GM19035 (cell line): ENCODE data around the gene CACNG4.

Experiments
- ATAC-seq: cut with Tn5 transposase; IDR thresholded peaks from one replicate; pipeline ENCODE4 v1.9.1; 2021; ENCODE audit not compliant: unreplicated experiment

The CACNG4 gene

DNA sequence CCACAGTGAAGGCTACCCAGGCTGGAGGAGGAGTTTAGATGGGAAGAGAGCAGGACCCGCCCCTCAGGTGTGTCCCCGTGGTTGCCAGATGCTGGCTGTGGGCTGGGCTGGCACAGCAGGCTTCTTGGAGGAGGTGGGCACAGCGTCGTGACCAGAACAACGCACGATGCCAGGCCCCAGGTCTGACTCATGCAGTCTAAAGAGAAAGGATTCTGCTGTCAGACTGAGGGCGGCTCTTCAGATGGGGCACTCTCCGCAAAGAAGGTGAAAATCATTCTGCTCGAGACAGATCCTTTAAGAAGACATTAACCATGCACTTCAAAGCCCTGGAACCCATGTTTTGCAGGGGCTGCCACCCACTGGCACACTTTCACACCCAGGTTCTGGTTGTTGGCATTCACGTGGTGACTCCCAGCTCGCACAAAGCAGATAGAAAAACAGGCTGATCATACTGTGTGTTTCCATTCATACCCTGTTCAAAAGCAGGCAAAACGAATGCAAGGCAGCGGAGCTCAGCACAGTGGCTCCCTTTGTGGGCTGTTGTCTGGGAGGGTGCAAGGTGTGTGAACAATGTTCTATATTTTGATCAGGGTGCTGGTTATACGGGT is 19.0 kb downstream of the CACNG4 start:
- no peak for ATAC-seq

DNA sequence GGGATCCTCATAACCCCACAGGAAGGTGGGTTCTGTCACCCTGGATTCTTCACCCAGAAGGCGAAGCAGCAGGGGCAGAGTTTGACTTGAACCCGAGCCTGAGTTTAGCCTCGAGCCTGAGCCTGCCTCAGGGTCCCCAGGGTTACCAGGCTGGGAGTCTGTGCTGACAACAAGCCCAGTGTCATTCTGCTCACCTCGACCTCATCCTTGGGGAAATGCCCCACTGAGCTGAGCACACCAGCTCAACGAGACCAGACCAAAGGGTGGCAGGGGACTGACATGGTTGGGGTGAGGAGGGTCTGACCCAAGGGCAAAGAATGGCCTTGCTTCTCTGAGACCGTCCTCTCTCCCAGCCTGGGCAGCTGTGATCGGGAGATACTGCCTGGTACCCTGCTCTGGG is 20.2 kb downstream of the CACNG4 start:
- no peak for ATAC-seq

- ATAC-seq, result no peak
These were observed 21.1 kb downstream of the CACNG4 start for GRCh38 chr17:66985338-66986237.

DNA sequence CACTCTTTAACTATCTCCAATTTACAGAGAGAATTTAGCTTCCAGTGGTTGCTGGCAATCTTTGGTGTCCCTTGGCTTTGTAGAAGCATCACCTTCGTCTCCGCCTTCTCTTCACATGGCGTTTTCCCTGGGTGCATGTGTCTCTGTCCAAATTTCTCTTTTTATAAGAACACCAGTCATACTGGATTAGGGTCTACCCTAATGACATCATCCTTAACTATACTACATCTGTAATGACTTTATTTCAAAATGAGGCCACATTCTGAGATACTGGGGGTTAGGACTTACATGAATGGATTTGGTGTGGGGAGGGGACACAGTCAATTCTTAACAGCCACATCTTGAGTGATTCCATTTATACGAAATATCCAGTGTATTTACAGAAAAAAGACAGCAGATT is 22.2 kb downstream of the CACNG4 start:
- ATAC-seq, result no peak

DNA sequence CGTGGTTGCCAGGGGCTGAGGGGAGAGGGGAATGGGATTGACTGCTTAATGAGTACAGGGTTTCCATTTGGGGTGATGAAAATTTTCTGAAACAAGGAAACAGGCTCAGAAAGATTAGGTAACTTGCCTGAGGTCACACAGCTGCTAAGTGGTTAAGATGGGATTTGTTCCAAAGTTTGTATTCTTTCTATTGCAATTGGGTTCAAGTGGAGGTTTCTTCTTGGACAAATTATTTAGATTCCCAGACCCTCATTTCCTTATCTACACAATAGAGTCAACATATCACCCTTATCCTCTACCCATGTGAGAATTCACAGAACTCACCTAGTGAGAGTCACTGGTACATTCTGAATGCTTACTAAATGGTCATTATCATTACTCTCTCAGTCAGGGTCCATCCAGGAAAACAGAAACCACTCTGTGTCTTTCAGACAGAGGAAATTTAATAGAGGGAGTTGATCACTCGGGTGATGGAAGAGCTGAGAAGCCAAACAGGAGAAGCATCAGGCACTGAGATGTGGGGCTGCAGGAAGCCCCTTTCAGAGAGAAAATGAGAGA is 22.6 kb downstream of the CACNG4 start:
- ATAC-seq, result no peak

DNA sequence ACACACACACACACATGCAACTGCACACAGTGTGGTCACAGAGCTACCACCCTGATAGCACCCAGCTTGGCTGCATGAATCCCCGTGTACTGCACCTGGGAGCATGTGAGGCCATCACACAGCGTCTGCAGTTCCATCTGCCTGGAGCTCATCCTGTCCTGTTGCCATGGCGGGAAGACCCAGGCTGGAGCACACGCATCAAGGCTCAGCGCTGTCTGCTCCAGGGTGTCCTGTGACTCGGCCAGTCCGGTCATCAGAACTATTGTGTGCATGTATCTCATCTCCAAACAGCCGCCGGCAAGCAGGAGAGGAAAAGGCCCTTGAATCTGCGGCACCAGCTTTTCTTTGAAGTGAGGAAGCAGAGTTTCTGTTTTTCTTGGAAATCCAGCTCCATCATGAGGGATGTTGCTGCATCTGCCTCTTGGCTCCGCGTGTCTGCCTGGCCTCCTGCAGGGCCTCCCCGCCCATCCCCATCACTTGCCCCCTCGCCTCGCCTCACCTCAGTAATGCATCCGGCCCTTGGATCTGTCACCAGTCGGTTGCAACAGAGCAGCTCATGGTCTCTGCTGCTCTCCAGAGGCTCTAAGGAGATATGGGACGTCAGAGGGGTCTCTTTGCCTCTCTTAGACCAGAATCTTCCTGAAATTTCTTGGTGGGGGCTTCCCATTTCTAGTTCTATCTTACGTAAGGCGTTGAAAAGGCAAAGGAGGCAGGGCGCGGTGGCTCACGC is 23.7 kb downstream of the CACNG4 start:
- ATAC-seq, result no peak

DNA sequence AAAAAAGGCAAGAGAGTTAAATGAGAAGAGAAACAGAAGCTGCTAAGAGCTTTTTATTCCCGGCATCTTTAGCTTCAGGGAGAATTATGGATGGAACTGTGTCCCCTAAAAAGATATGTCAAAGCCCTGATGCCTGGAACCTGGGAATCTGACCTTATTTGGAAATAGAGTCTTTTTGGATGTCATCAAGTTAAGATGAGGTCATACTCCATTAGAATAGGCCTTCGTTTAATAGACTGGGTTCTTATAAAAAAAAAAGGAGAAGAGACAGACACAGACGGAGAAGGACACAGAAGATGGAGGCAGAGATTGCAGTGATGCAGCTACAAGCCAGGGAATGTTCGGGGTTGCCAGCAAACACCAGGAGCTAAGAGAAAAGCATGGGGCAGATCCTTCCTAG is 24.6 kb downstream of the CACNG4 start:
- ATAC-seq, result no peak

DNA sequence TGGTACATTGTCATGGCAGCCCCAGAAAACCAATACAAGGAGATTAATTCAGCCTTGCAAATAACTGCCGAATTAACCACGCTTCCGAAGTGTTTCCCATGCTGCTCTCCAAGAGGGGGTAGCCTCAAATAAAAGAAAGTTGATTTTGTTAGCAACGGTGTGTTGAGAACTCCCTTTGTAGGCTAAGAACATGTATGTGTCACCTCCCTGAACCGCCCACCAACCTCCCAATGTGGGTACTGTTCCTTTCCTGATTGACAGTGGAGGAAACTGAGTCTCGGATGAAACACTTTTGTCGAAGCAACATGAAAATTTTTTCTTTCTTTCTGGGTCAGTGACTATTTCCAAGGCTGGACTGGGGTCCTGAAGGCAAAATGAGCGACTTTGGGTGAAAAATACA is 25.1 kb downstream of the CACNG4 start:
- no peak for ATAC-seq

DNA sequence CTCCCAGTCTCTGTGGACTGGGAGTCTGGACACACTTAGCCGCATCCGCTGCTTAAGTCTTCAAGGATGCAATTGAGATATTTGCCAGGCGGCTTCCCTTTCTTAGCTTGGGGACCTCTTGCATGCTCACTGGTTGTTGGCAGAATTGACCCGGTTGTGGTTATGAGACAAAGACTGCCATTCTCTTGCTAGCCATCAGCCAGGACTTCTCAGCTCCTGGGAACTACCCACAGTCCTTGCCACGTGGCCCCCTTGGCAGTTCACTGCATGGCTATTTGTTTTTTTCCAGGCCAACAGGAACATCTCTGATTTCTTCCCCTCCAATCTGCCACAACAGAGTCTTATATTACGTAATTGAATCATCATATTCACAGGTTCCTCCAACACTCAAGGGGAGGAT is 25.5 kb downstream of the CACNG4 start:
- no peak for ATAC-seq

DNA sequence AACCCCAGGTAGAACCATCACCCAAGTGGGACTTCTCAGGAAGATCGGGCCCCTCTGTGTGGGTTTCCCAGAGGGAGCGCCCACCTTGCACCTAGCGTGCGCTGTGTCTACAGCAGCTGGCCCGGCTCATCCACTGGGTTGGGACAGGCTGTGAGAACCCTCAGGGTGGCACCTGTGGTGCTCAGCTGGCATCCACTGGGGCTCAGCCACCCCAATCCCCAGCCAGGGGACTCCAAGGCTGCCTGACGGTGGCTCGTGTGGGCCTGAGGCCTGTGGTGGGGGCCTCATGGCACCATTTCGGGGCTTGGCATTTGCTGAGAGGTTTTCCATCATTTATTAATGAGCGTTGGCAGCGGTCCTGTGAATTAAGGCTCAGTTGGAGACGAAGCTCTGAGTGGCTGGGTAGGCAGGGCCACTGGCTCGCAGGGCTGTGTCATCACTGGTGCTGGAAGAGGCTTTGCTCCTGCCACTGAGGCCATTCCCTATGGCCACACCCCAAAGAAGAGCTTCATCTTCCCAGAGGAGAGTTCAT is 28.5 kb downstream of the CACNG4 start:
- no peak for ATAC-seq

DNA sequence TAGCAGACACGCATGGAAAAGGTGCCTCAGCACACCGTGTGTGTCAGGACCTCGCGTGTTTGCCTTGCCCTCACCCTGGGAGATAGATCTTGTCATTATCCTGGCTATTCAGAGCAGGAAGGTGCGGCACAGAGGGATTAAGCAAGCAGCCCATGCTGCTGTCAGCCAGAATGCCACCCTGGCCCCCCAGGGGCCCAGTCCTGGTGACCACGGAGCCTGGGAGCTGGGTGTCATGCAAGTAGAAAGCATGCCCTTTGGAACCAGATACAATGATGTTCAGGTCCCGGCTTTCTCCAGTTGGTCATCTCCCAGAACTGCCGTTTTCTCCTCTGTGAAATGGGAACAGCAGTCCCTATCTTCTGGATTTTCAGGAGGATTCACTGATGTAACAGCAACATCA is 29.9 kb downstream of the CACNG4 start:
- ATAC-seq, result no peak

DNA sequence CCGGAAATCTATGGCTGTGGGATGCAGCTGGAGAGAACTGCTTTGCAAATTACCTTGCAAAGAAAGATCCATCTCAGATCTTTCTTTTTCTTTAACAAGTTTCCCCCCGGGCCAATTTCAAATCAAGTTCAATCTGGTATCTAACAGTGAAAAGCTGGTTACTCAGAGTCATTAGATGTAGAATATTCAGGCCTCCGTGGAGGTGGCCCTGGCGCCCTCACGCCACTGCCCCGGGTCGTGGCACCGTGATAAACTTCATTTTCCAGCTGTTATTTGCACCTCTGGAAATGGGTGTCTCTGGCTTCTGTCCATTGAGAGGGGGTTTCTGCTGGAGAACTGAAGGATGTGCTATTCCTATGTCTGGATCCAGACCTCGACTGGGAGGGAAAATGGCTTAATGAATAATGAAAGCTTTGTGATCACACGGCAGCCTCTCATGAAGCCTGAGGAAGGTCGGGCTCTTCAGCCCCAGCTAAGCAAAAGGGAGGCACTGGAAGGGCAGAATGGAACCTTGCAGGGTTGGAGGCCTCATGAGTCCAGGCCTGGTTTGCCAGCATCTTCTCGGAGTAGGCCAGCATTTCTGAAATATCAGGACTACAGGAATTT is 30.5 kb downstream of the CACNG4 start:
- no peak for ATAC-seq

- ATAC-seq, result no peak
These were observed 31.4 kb downstream of the CACNG4 start for GRCh38 chr17:66995944-66996343.

GRCh38 chr17:66996926-66997325 is 32.4 kb downstream of the CACNG4 start:
- ATAC-seq, result no peak

DNA sequence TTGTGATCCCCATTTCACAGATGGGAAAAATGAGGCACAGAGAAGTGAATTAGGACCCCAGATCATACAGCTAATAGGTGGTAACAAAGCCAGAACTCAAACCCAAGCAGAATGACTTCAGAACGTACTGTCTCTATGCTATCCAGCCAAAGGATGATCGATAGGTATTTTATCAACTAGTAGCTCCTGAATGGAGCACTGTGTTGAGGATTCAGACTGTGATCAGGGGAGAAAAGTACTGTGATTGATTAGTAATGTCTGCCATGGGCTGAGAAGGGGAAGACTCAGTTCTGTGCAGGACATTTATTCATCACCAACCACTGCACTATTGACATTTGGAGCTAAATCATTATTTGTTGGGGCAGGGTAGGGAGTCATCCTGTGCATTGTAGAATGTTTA is 38.7 kb downstream of the CACNG4 start:
- no peak for ATAC-seq

GRCh38 chr17:67004181-67004580 is 39.7 kb downstream of the CACNG4 start:
- no peak for ATAC-seq

- no peak for ATAC-seq
These were observed 42.8 kb downstream of the CACNG4 start for GRCh38 chr17:67007266-67007665.

DNA sequence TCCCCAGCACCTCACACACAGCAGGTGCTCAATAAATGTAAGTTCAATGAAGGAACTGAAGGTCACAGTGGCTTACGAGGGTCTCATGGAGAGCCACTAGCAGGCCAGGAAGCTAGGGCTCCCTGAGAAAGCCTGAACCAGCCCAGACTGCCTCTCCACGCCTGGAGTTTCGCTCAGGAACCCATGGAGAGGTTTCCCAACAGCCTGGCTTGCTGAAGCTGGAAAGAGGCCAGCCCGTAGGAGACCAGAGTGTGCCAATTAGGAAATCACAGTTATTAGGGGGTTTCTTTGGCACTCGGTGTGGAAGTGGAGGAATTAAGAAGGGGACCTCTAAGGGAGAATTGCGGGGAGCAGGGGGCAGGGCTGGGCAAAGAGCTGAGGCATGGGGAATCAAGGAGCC is 43.6 kb downstream of the CACNG4 start:
- ATAC-seq, result no peak

GRCh38 chr17:67011527-67012175 is 47.1 kb downstream of the CACNG4 start:
- ATAC-seq, result no peak

DNA sequence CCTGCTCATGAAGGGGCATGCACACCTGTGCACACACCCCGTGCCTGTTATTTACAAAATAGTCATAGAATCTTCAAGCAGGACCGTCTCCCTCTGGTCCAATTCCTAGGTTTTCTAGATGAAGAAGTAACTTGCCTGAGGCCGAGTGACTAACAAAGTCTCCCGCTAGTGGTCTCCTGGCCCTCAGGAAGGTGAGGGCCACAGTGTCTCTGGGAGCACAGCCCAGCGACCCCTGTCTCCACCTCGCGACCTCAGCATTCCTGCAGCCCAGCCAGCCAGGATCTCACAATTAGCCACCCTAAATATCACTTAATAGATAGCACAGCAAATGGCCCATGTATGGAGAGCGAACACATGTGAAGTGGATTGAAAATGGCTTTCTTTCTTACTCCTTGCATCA is 49.4 kb downstream of the CACNG4 start:
- ATAC-seq, result no peak
